ENCODE data around the gene SMCO1. TPM values are rescaled to one million over a fixed set of nuclear protein-coding genes. Genes with fewer than 3 reads are reported as not detected.

Gene SMCO1
- polyA plus RNA-seq, 3 donors = not detected

GRCh38 chr3:196544491-196544992, 29.4 kb upstream of the SMCO1 start:
- Histone ChIP-seq H3K27ac (ENCODE audit: low read depth in 1 of 2, low read length in 2 of 2) (no peak overlapping the region), H3K36me3 (replicated peaks in 1 of 2; ENCODE audit: control insufficient read depth in 1 of 2, insufficient read depth in 2 of 2, low read length in 2 of 2) (no peaks in the 10 kb centered on the region), H3K9ac (ENCODE audit: insufficient read depth, low read length, poor library complexity, severe bottlenecking) (no peak overlapping the region), H3K79me2 (ENCODE audit: insufficient read depth, low read length) (no peaks in the 10 kb centered on the region), H3K27me3 (ENCODE audit: control insufficient read depth in 2 of 2, insufficient read depth in 2 of 2, low read length in 2 of 2) (no peaks in the 10 kb centered on the region), H3K4me2 (replicated peaks; ENCODE audit: extremely low read depth, low read length, poor library complexity, severe bottlenecking) (no peak overlapping the region), H4K20me1 (ENCODE audit: insufficient read depth, low read length) (no peaks in the 10 kb centered on the region), H3K4me3 (replicated peaks in 1 of 3; ENCODE audit: low read depth in 2 of 3, low read length in 3 of 3) (no peak overlapping the region), H3K9me3 (replicated peaks in 1 of 2; ENCODE audit: control insufficient read depth in 1 of 2, insufficient read depth in 1 of 2, low read length in 2 of 2) (peaks cover 7 to 8% of the 10 kb centered on the region in 2 donors), H2AFZ (ENCODE audit: insufficient read depth, low read depth, low read length, poor library complexity, severe bottlenecking) (no peak overlapping the region), H3K4me1 (ENCODE audit: control insufficient read depth in 1 of 2, insufficient read depth in 2 of 2, low read length in 2 of 2) (no peaks in the 10 kb centered on the region)
- intact Hi-C loops (cut with micrococcal nuclease) = no loop called here
- no peak overlapping the region for H3K27ac Mint-ChIP-seq
- TF ChIP-seq CTCF (IDR thresholded peaks at IDR 0.05) = no peak
- no peak overlapping the region for H3K4me3 Mint-ChIP-seq
- peaks cover 0 to 3% (median 0%) of the 10 kb centered on the region in 3 donors for H3K27me3 Mint-ChIP-seq (ENCODE audit: low read depth in 3 of 3)
- H3K4me1 Mint-ChIP-seq = no peaks in the 10 kb centered on the region
- WGBS (ENCODE audit: insufficient coverage) = 100% methylated on average over 2 of the region's 2 CpGs
- no peak for DNase-seq
- H3K36me3 Mint-ChIP-seq = no peaks in the 10 kb centered on the region
- peaks cover 7 to 17% (median 15%) of the 10 kb centered on the region in 7 donors for H3K9me3 Mint-ChIP-seq

GRCh38 chr3:196541684-196542445, 26.7 kb upstream of the SMCO1 start:
- peaks cover 0 to 3% (median 0%) of the 10 kb centered on the region in 7 donors for H3K9me3 Mint-ChIP-seq
- H3K4me3 ChIP-seq (replicated peaks in 1 of 3; ENCODE audit: low read depth in 2 of 3, low read length in 3 of 3) = no peak overlapping the region
- no peaks in the 10 kb centered on the region for H3K9me3 ChIP-seq (replicated peaks in 1 of 2; ENCODE audit: control insufficient read depth in 1 of 2, insufficient read depth in 1 of 2, low read length in 2 of 2)
- H3K36me3 ChIP-seq (replicated peaks in 1 of 2; ENCODE audit: control insufficient read depth in 1 of 2, insufficient read depth in 2 of 2, low read length in 2 of 2) = no peaks in the 10 kb centered on the region
- H4K20me1 ChIP-seq (ENCODE audit: insufficient read depth, low read length) = no peaks in the 10 kb centered on the region
- no peaks in the 10 kb centered on the region for H3K36me3 Mint-ChIP-seq
- H3K4me2 ChIP-seq (replicated peaks; ENCODE audit: extremely low read depth, low read length, poor library complexity, severe bottlenecking) = no peak overlapping the region
- H3K27me3 ChIP-seq (ENCODE audit: control insufficient read depth in 2 of 2, insufficient read depth in 2 of 2, low read length in 2 of 2) = no peaks in the 10 kb centered on the region
- peaks cover 1% of the 10 kb centered on the region for H3K4me1 Mint-ChIP-seq
- no peak overlapping the region for H3K9ac ChIP-seq (ENCODE audit: insufficient read depth, low read length, poor library complexity, severe bottlenecking)
- peaks cover 0 to 1% (median 0%) of the 10 kb centered on the region in 3 donors for H3K27me3 Mint-ChIP-seq (ENCODE audit: low read depth in 3 of 3)
- H3K27ac ChIP-seq (ENCODE audit: low read depth in 1 of 2, low read length in 2 of 2) = no peak overlapping the region
- intact Hi-C loops (cut with micrococcal nuclease) = no loop called here
- no peak overlapping the region for H2AFZ ChIP-seq (ENCODE audit: insufficient read depth, low read depth, low read length, poor library complexity, severe bottlenecking)
- no CpG with 5 or more reads among the region's 6 CpGs for WGBS (ENCODE audit: insufficient coverage)
- no peaks in the 10 kb centered on the region for H3K4me1 ChIP-seq (ENCODE audit: control insufficient read depth in 1 of 2, insufficient read depth in 2 of 2, low read length in 2 of 2)
- no peak for DNase-seq
- no peak for TF ChIP-seq CTCF (IDR thresholded peaks at IDR 0.05)
- H3K79me2 ChIP-seq (ENCODE audit: insufficient read depth, low read length) = no peaks in the 10 kb centered on the region
- no peak overlapping the region for H3K4me3 Mint-ChIP-seq
- H3K27ac Mint-ChIP-seq = no peak overlapping the region
